Activated gamma-delta T cell treated with anti-CD3 and anti-CD28 coated beads, Interleukin-2, amount 50 U/mL, for 16 hours (primary cell): ENCODE results near the gene ASB1.

Source experiments
- DNase-seq: peaks from one replicate; pipeline ENCODE4 v3.0.0-alpha.2; 2020; ENCODE audit warnings: low read depth

Gene ASB1

GRCh38 chr2:238467792-238468191 lies 41.1 kb downstream of the ASB1 start:
- DNase-seq, result no peak

GRCh38 chr2:238469155-238469554 lies 42.4 kb downstream of the ASB1 start:
- no peak for DNase-seq

- DNase-seq, result no peak
Observed at GRCh38 chr2:238473014-238473413, 46.3 kb downstream of the ASB1 start.

GRCh38 chr2:238473523-238473922 lies 46.8 kb downstream of the ASB1 start:
- no peak for DNase-seq

GRCh38 chr2:238475034-238475433 lies 48.3 kb downstream of the ASB1 start:
- no peak for DNase-seq

GRCh38 chr2:238475566-238475965 lies 48.8 kb downstream of the ASB1 start:
- no peak for DNase-seq

- DNase-seq, result no peak
Observed at GRCh38 chr2:238476258-238476657, 49.5 kb downstream of the ASB1 start.

GRCh38 chr2:238478216-238478615 lies 51.5 kb downstream of the ASB1 start:
- no peak for DNase-seq

- no peak for DNase-seq
Observed at GRCh38 chr2:238479847-238480246, 53.1 kb downstream of the ASB1 start.

GRCh38 chr2:238483021-238483420 lies 56.3 kb downstream of the ASB1 start:
- no peak for DNase-seq

- no peak for DNase-seq
Observed at GRCh38 chr2:238483656-238484055, 56.9 kb downstream of the ASB1 start.

- no peak for DNase-seq
Observed at GRCh38 chr2:238484522-238485452, 58.1 kb downstream of the ASB1 start.

GRCh38 chr2:238486123-238486848 lies 59.6 kb downstream of the ASB1 start:
- no peak for DNase-seq

GRCh38 chr2:238487134-238487533 lies 60.4 kb downstream of the ASB1 start:
- DNase-seq, result no peak

GRCh38 chr2:238487652-238488346 lies 61.1 kb downstream of the ASB1 start:
- no peak for DNase-seq

- DNase-seq, result no peak
Observed at GRCh38 chr2:238488347-238488826, 61.7 kb downstream of the ASB1 start.

GRCh38 chr2:238489431-238489830 lies 62.7 kb downstream of the ASB1 start:
- no peak for DNase-seq

- DNase-seq, result no peak
Observed at GRCh38 chr2:238489896-238490295, 63.2 kb downstream of the ASB1 start.

- no peak for DNase-seq
Observed at GRCh38 chr2:238492840-238493239, 66.1 kb downstream of the ASB1 start.

- no peak for DNase-seq
Observed at GRCh38 chr2:238493411-238493810, 66.7 kb downstream of the ASB1 start.

- no peak for DNase-seq
Observed at GRCh38 chr2:238493880-238494572, 67.3 kb downstream of the ASB1 start.

GRCh38 chr2:238494573-238494961 lies 67.8 kb downstream of the ASB1 start:
- no peak for DNase-seq
